Keratinocyte (primary cell): Measurements from ENCODE around the gene KCNH1. TPM values are rescaled to one million over a fixed set of nuclear protein-coding genes. Genes with fewer than 3 reads are reported as not detected.

Experiments used
- DNase-seq: peaks from one replicate; pipeline ENCODE4 v3.0.0-alpha.2; 2011; ENCODE audit warnings: low read depth, missing footprints, low spot score
- FAIRE-seq: peaks from 2 replicates; lab custom pipeline; 2011; peaks lifted over from hg19 to GRCh38; lab: Jason Lieb, UNC
- H2AFZ ChIP-seq: 2 replicates; pipeline ENCODE4 v1.6.0; 2012; ENCODE audit warnings: low read length, control low read depth, inconsistent platforms; ENCODE audit not compliant: control insufficient read depth
- H3K27ac ChIP-seq: 2 replicates; pipeline ENCODE4 v1.5.1; 2011; ENCODE audit warnings: low read length; ENCODE audit not compliant: control insufficient read depth, insufficient read depth
- H3K27me3 ChIP-seq: 3 replicates; pipeline ENCODE4 v1.6.0; 2011; ENCODE audit warnings: low read length; ENCODE audit not compliant: control insufficient read depth, insufficient read depth; ENCODE audit errors: extremely low read depth
- H3K36me3 ChIP-seq, 2 experiments: 2 replicates in 1 of 2; 3 replicates in 1 of 2; pipeline ENCODE4 v1.5.1; 2011; ENCODE audit warnings: low read length in 2 of 2, mild to moderate bottlenecking in 1 of 2; ENCODE audit not compliant: control insufficient read depth in 2 of 2, insufficient read depth in 2 of 2; ENCODE audit errors: extremely low read depth in 1 of 2
- H3K4me1 ChIP-seq: 3 replicates; pipeline ENCODE4 v1.5.1; 2011; ENCODE audit warnings: low read length; ENCODE audit not compliant: control insufficient read depth, insufficient read depth; ENCODE audit errors: extremely low read depth
- H3K4me2 ChIP-seq: 3 replicates; pipeline ENCODE4 v1.6.0; 2011; ENCODE audit warnings: low read depth, low read length; ENCODE audit not compliant: control insufficient read depth, insufficient read depth; ENCODE audit errors: extremely low read depth
- H3K4me3 ChIP-seq, 3 experiments: fragments of 200-600 bp in 1 of 3; sonication (generic) in 1 of 3; 2 replicates in 2 of 3; 3 replicates in 1 of 3; pipeline ENCODE4 v1.5.1; 2011 to 2016; ENCODE audit warnings: low read length in 3 of 3, mild to moderate bottlenecking in 3 of 3, control low read depth in 2 of 3, inconsistent platforms in 1 of 3, low read depth in 1 of 3, mixed read lengths in 1 of 3, mixed run types in 1 of 3, moderate library complexity in 1 of 3; ENCODE audit not compliant: control insufficient read depth in 2 of 3, insufficient read depth in 2 of 3; ENCODE audit errors: extremely low read depth in 1 of 3
- H3K79me2 ChIP-seq: 2 replicates; pipeline ENCODE4 v1.6.0; 2012; ENCODE audit warnings: low read length; ENCODE audit not compliant: control insufficient read depth, insufficient read depth
- H3K9ac ChIP-seq: 3 replicates; pipeline ENCODE4 v1.6.0; 2011; ENCODE audit warnings: low read length; ENCODE audit not compliant: control insufficient read depth, insufficient read depth; ENCODE audit errors: extremely low read depth
- H3K9me1 ChIP-seq: 3 replicates; pipeline ENCODE4 v1.6.0; 2011; ENCODE audit warnings: low read length; ENCODE audit not compliant: control insufficient read depth, insufficient read depth; ENCODE audit errors: extremely low read depth
- H3K9me3 ChIP-seq: 2 replicates; pipeline ENCODE4 v1.5.1; 2012; ENCODE audit warnings: low read depth, low read length; ENCODE audit not compliant: control insufficient read depth
- H4K20me1 ChIP-seq: 3 replicates; pipeline ENCODE4 v1.6.0; 2011; ENCODE audit warnings: low read length; ENCODE audit not compliant: control insufficient read depth, insufficient read depth; ENCODE audit errors: extremely low read depth
- EZH2 ChIP-seq: IDR thresholded peaks from one replicate; pipeline ENCODE4 v1.6.1; 2012; ENCODE audit warnings: inconsistent platforms, mild to moderate bottlenecking, low read length, moderate library complexity
- dilution Hi-C: fragments of 300-500 bp; cut with MboI; formaldehyde crosslinking; loops from one replicate; pipeline ENCODE4 v1.7.0; 2020; ENCODE audit warnings: low sequenced_read_pairs; ENCODE audit not compliant: extremely low pct_ligation_motif_present
- polyA plus RNA-seq, 5 experiments: library from polyadenylated mRNA; depleted of rRNA in 3 of 5; stranded (reverse) in 3 of 5; stranded (forward) in 1 of 5; unstranded in 1 of 5; fragments of >200 nt; gene quantifications; 1 replicate in 1 of 5; 2 replicates in 3 of 5; 3 replicates in 1 of 5; pipeline versions ENCODE4 v1.2.1 to v1.2.3, GENCODE V29; 2011 to 2012; ENCODE audit warnings: missing spikeins in 2 of 5, low read depth in 1 of 5, low replicate concordance in 1 of 5
- TF ChIP-seq, protein P1 (sequence below), 3 experiments: IDR thresholded peaks in 1 of 3; conservative IDR thresholded peaks in 1 of 3; optimal IDR thresholded peaks in 1 of 3; 2 replicates in 2 of 3; 3 replicates in 1 of 3; pipeline versions ENCODE3 to v1.5.1; 2011; ENCODE audit warnings: low read length in 3 of 3, mild to moderate bottlenecking in 3 of 3, moderate library complexity in 2 of 3, control low read depth in 1 of 3, inconsistent platforms in 1 of 3; ENCODE audit not compliant: insufficient read depth in 2 of 3; ENCODE audit errors: extremely low read depth in 1 of 3

The KCNH1 gene
- polyA plus RNA-seq, 1 donor (not counting 4 experiments of a cell fraction or from before 2014, with no cell fraction given) = not detected

DNA sequence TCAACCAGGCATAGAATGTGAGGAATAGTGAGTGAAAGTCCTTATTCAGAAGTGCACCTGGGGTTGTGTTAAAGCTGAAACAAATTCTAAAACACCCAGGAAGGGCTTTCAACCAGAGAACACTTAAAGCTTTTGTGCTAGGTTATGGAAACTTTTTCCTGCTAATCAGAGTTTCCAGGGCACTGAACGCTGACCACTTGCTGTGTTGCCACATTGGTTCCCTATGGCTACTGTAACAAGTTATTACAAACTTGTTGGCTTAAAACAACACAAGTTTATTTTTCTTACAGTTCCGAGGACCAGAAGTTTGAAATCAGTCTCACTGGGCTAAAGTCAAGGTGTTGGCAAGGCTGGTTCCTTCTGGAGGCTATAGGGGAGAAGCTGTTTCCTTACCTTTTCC, 504.7 kb downstream of the KCNH1 start:
- dilution Hi-C loops = no loop called here
- Histone ChIP-seq H3K4me2 (no peak overlapping the region), H3K4me3 (no peak overlapping the region), H3K27ac (no peak overlapping the region), H3K79me2 (no peaks in the 10 kb centered on the region), H3K9me3 (no peaks in the 10 kb centered on the region), H3K9ac (no peak overlapping the region), H3K9me1 (no peaks in the 10 kb centered on the region), H3K36me3 (no peaks in the 10 kb centered on the region), H4K20me1 (no peaks in the 10 kb centered on the region), H3K27me3 (no peaks in the 10 kb centered on the region), H2AFZ (no peak overlapping the region), H3K4me1 (no peaks in the 10 kb centered on the region)
- no peak for FAIRE-seq
- DNase-seq = no peak
- TF ChIP-seq EZH2 = no peak
- TF ChIP-seq, protein P1, sequence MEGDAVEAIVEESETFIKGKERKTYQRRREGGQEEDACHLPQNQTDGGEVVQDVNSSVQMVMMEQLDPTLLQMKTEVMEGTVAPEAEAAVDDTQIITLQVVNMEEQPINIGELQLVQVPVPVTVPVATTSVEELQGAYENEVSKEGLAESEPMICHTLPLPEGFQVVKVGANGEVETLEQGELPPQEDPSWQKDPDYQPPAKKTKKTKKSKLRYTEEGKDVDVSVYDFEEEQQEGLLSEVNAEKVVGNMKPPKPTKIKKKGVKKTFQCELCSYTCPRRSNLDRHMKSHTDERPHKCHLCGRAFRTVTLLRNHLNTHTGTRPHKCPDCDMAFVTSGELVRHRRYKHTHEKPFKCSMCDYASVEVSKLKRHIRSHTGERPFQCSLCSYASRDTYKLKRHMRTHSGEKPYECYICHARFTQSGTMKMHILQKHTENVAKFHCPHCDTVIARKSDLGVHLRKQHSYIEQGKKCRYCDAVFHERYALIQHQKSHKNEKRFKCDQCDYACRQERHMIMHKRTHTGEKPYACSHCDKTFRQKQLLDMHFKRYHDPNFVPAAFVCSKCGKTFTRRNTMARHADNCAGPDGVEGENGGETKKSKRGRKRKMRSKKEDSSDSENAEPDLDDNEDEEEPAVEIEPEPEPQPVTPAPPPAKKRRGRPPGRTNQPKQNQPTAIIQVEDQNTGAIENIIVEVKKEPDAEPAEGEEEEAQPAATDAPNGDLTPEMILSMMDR (optimal IDR thresholded peaks at IDR 0.05 in 1 of 3, IDR thresholded peaks at IDR 0.05 in 1 of 3, conservative IDR thresholded peaks at IDR 0.05 in 1 of 3; ENCODE audit: extremely low read depth in 1 of 3, insufficient read depth in 2 of 3, low read length in 3 of 3) = no peak

DNA sequence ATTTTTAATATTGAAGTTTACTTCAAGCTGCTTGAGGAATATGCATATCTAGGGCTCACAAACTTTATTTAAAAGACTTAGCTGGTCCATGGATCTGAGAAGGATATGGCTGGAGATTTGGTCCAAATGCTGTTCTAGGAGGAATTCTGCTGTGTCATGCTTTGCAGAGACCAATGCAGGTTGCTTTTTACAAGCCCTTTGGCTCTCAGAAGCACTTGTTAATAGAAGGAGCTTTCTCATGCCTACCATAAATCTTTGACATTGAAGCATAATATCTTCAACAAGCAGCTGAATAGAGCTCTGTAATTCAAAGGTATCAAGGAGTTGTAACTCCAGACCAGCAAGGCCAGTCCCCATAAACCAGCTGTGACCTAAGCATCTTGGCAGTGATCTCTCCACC, 506.2 kb downstream of the KCNH1 start:
- no peak overlapping the region for H3K4me2 ChIP-seq
- no peak for TF ChIP-seq EZH2
- TF ChIP-seq, protein P1 (optimal IDR thresholded peaks at IDR 0.05 in 1 of 3, IDR thresholded peaks at IDR 0.05 in 1 of 3, conservative IDR thresholded peaks at IDR 0.05 in 1 of 3; ENCODE audit: extremely low read depth in 1 of 3, insufficient read depth in 2 of 3, low read length in 3 of 3) = no peak
- no peak overlapping the region for H3K9ac ChIP-seq
- dilution Hi-C loops = no loop called here
- DNase-seq (no peak), FAIRE-seq (no peak)
- H2AFZ ChIP-seq = no peak overlapping the region
- H3K4me1 ChIP-seq = no peaks in the 10 kb centered on the region
- H3K4me3 ChIP-seq = no peak overlapping the region
- H3K27me3 ChIP-seq = no peaks in the 10 kb centered on the region
- no peaks in the 10 kb centered on the region for H3K9me3 ChIP-seq
- H3K79me2 ChIP-seq = no peaks in the 10 kb centered on the region
- H4K20me1 ChIP-seq = no peaks in the 10 kb centered on the region
- H3K36me3 ChIP-seq = no peaks in the 10 kb centered on the region
- H3K9me1 ChIP-seq = no peaks in the 10 kb centered on the region
- no peak overlapping the region for H3K27ac ChIP-seq

Other genes with a start within 250 kb of the KCNH1 start
- 25.8 to 35.7 TPM (median 26.5 TPM) in 3 replicates for gene RCOR3, start 125.2 kb upstream of the KCNH1 start, polyA plus RNA-seq
- gene TRAF5, start 192.7 kb upstream of the KCNH1 start, polyA plus RNA-seq = 1.6 to 2.1 TPM (median 1.8 TPM) in 3 replicates